Thymus (tissue), 11 donors: ENCODE results near the gene SUGP2. TPM values are rescaled to one million over a fixed set of nuclear protein-coding genes. Genes with fewer than 3 reads are reported as not detected.

Experiments used
- DNase-seq, 9 donors: peaks; one replicate each; pipeline ENCODE4 v3.0.0-alpha.2; 2013; ENCODE audit warnings: low spot score in 9 of 9, low read depth in 6 of 9, missing footprints in 1 of 9
- H3K27ac ChIP-seq, 2 donors: one replicate each; pipeline ENCODE4 v1.5.1; 2013; ENCODE audit warnings: control low read depth in 1 of 2, low read depth in 1 of 2, low read length in 1 of 2, mild to moderate bottlenecking in 1 of 2, moderate library complexity in 1 of 2
- H3K27me3 ChIP-seq, 2 donors: one replicate each; pipeline ENCODE4 v1.5.1; 2013; ENCODE audit warnings: low read length in 1 of 2; ENCODE audit not compliant: control insufficient read depth in 2 of 2, insufficient read depth in 1 of 2
- H3K36me3 ChIP-seq, 2 donors: one replicate each; pipeline ENCODE4 v1.5.1; 2013; ENCODE audit warnings: low read length in 1 of 2, mild to moderate bottlenecking in 1 of 2, moderate library complexity in 1 of 2; ENCODE audit not compliant: control insufficient read depth in 2 of 2, insufficient read depth in 2 of 2
- H3K4me1 ChIP-seq, 2 donors: one replicate each; pipeline ENCODE4 v1.5.1; 2013; ENCODE audit warnings: low read length in 2 of 2; ENCODE audit not compliant: control insufficient read depth in 2 of 2, insufficient read depth in 2 of 2
- H3K4me3 ChIP-seq, 2 donors: one replicate each; pipeline ENCODE4 v1.5.1; 2013; ENCODE audit warnings: low read length in 2 of 2, control low read depth in 1 of 2, mild to moderate bottlenecking in 1 of 2
- H3K9me3 ChIP-seq, 2 donors: one replicate each; pipeline ENCODE4 v1.5.1; 2013; ENCODE audit warnings: low read length in 1 of 2, mild to moderate bottlenecking in 1 of 2; ENCODE audit not compliant: control insufficient read depth in 2 of 2, insufficient read depth in 1 of 2
- WGBS: extraction: QIAGEN DNeasy Blood & Tissue Kit; methylation state at CpG from one replicate; pipeline ENCODE4 v1.1.7; 2013; 5-methylcytosine and 5-hydroxymethylcytosine counted together
- polyA plus RNA-seq: library from polyadenylated mRNA; stranded (reverse); fragments of 200-250 nt; gene quantifications from one replicate; pipeline ENCODE4 v1.2.3, GENCODE V29; 2013
- total RNA-seq: library from RNA; stranded (reverse); fragments of 120-200 nt; gene quantifications from one replicate; pipeline ENCODE4 v1.2.4, GENCODE V29; 2013
- donor health status: healthy.

SUGP2 gene
- total and polyA plus RNA-seq, 2 donors = 45.3 to 129 TPM

DNA sequence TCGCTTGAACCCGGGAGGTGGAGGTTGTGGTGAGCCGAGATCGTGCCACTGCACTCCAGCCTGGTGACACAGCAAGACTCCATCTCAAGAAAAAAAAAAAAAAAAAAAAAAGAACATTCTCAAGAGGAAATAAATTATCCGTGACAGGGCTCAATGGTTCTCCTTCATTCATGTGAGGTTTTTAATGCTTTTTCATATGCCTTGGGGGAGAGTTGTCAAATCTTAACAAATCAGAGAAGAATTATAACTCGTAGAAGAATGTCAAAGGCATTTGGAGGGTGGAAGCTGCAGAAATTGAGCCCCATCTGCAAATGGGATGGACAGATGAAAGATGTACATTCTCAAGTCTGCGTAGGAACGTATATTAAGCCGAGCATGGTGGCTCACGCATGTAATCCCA is 57.4 kb downstream of the SUGP2 start:
- Histone ChIP-seq H3K4me3 (no peak overlapping the region), H3K36me3 (no peaks in the 10 kb centered on the region), H3K9me3 (no peaks in the 10 kb centered on the region), H3K27ac (no peak overlapping the region), H3K4me1 (peaks cover 0 to 3% of the 10 kb centered on the region in 2 donors), H3K27me3 (peaks cover 0 to 6% of the 10 kb centered on the region in 2 donors)
- DNase-seq = no peak
- WGBS = 75% methylated on average over 10 of the region's 10 CpGs

DNA sequence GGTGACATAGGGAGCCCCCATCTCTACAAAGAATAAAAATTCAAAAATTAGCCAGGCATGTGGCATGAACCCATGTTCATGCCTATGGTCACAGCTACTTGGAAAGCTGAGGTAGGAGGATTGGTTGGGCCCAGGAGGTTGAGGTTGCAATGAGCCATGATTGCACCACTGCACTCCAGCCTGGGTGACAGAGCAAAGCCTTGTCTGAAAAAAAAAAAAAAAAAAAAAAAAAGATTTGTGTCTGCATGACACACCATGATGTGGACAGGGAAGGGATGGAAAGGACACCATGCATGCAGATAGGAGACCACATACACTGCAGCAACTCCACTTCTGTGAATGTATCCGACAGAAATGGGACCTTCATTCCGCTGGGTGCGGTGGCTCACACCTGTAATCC is 58.3 kb downstream of the SUGP2 start:
- H3K27ac ChIP-seq = no peak overlapping the region
- no peak for DNase-seq
- 100% methylated on average over 3 of the region's 3 CpGs for WGBS
- no peak overlapping the region for H3K4me3 ChIP-seq
- H3K36me3 ChIP-seq = no peaks in the 10 kb centered on the region
- H3K4me1 ChIP-seq = peaks cover 0 to 3% of the 10 kb centered on the region in 2 donors
- H3K9me3 ChIP-seq = no peaks in the 10 kb centered on the region
- peaks cover 0 to 4% of the 10 kb centered on the region in 2 donors for H3K27me3 ChIP-seq

DNA sequence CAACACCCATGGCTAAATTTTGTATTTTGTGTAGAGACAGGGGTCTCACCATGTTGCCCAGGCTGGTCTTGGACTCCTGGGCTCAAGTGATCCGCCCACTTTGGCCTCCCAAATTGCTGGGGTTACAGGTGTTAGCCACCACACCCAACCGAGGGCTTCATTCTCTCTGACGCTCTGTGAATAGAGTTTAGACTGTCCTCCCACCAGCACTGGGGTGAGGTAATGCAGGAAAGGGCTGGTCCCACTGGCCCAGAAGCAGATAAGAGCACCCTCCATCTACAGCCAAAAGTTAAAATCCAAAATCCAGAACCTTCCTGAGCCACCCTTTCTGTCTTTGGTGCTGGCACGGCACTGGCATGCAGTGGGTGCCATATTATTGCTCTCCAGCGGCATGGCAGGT is 60.5 kb downstream of the SUGP2 start:
- no peak overlapping the region for H3K4me3 ChIP-seq
- no peak for DNase-seq
- no peaks in the 10 kb centered on the region for H3K36me3 ChIP-seq
- no peak overlapping the region for H3K27ac ChIP-seq
- H3K4me1 ChIP-seq = peaks cover 0 to 3% of the 10 kb centered on the region in 2 donors
- H3K9me3 ChIP-seq = no peaks in the 10 kb centered on the region
- 95% methylated on average over 5 of the region's 5 CpGs for WGBS
- peaks cover 0 to 2% of the 10 kb centered on the region in 2 donors for H3K27me3 ChIP-seq

GRCh38 chr19:18972301-18972811 is 61.0 kb downstream of the SUGP2 start:
- no peak for DNase-seq

DNA sequence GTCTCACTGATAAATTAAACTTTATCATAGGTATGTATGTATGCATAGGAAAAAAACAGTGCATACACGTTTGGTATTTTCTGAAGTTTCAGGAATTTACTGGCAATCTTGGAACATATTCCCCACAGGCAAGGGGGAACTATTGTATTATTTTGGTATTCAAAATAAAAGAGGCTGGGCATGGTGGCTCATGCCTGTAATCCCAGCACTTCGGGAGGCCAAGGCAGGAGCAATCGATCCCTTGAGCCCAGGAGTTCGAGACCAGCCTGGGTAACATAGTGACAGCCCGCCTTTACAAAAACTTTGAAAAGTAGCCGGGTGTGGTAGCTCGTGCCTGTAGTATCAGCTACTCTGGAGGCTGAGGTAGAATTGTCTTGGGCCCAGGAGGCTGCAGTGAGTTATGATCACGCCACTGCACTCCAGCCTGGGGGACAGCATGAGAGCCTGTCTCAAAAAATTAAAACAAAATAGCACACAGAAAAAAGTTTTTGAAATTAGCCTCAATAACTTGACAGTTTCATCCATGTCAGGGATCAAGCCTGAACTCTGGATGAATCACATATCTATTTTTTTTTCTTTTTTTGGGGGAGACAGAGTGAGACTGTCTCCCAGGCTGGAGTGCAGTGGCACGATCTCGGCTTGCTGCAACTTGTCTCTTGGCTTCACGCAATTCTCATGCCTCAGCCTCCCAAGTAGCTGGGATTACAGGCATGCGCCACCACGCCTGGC is 63.2 kb downstream of the SUGP2 start:
- no peak overlapping the region for H3K27ac ChIP-seq
- H3K36me3 ChIP-seq = no peaks in the 10 kb centered on the region
- H3K27me3 ChIP-seq = peaks cover 0 to 6% of the 10 kb centered on the region in 2 donors
- WGBS = 96% methylated on average over 13 of the region's 13 CpGs
- no peak overlapping the region for H3K4me3 ChIP-seq
- peaks cover 0 to 7% of the 10 kb centered on the region in 2 donors for H3K4me1 ChIP-seq
- no peaks in the 10 kb centered on the region for H3K9me3 ChIP-seq
- no peak for DNase-seq

More at GRCh38 chr19:18972301-18972811, 61.0 kb downstream of the SUGP2 start:
- Histone ChIP-seq H3K9me3 (no peaks in the 10 kb centered on the region), H3K4me1 (peaks cover 0 to 4% of the 10 kb centered on the region in 2 donors), H3K36me3 (no peaks in the 10 kb centered on the region), H3K4me3 (no peak overlapping the region), H3K27me3 (peaks cover 0 to 6% of the 10 kb centered on the region in 2 donors), H3K27ac (no peak overlapping the region)
- WGBS = 44% methylated on average over 12 of the region's 12 CpGs

- peaks cover 0 to 4% of the 10 kb centered on the region in 2 donors for H3K27me3 ChIP-seq
- WGBS = 21% methylated on average over 11 of the region's 11 CpGs
- H3K36me3 ChIP-seq = no peaks in the 10 kb centered on the region
- DNase-seq = peak in 1 of 9 donors; percentile 37
- no peak overlapping the region for H3K4me3 ChIP-seq
- H3K27ac ChIP-seq = peak overlapping the region in 1 of 2 donors; percentile 76
- H3K9me3 ChIP-seq = no peaks in the 10 kb centered on the region
- peaks cover 0 to 4% of the 10 kb centered on the region in 2 donors for H3K4me1 ChIP-seq
Observed at GRCh38 chr19:18967358-18968146, 65.8 kb downstream of the SUGP2 start.

DNA sequence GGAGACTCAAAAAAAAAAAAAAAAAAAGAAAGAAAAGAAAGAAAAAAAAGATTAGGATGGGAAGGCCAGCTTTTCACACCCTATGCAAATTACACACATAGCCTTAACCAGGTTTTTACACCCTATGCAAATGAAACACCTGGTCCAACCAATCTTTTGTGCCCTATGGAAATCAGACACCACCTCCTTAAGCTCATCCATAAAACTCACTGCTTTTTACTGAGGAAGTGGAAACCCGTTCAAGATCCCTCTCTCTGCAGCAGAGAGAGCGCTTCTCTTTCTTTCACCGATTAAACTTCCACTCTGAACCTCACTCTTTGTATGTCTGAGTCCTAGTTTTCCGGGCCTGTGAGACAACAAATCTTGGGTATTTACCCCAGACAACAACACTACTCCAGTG is 67.0 kb downstream of the SUGP2 start:
- no peaks in the 10 kb centered on the region for H3K36me3 ChIP-seq
- H3K4me3 ChIP-seq = no peak overlapping the region
- no peaks in the 10 kb centered on the region for H3K9me3 ChIP-seq
- 89% methylated on average over 4 of the region's 4 CpGs for WGBS
- H3K27ac ChIP-seq = no peak overlapping the region
- H3K4me1 ChIP-seq = peaks cover 0 to 9% of the 10 kb centered on the region in 2 donors
- no peak for DNase-seq
- peaks cover 0 to 13% of the 10 kb centered on the region in 2 donors for H3K27me3 ChIP-seq

- Histone ChIP-seq H3K4me3 (no peak overlapping the region), H3K27me3 (peaks cover 0 to 14% of the 10 kb centered on the region in 2 donors), H3K9me3 (no peaks in the 10 kb centered on the region), H3K27ac (no peak overlapping the region), H3K4me1 (peaks cover 0 to 9% of the 10 kb centered on the region in 2 donors), H3K36me3 (no peaks in the 10 kb centered on the region)
- 96% methylated on average over 9 of the region's 9 CpGs for WGBS
- no peak for DNase-seq
Observed at GRCh38 chr19:18964121-18964520, 69.2 kb downstream of the SUGP2 start.
